Right lobe of liver (tissue), 6 donors: ENCODE data around the gene SYNE2. TPM values are rescaled to one million over a fixed set of nuclear protein-coding genes. Genes with fewer than 3 reads are reported as not detected.

Experiments
- ATAC-seq, 4 donors: fragments of 200-7000 bp; cut with Tn5 transposase; one replicate each; pipeline ENCODE4 v1.9.1; 2020; ENCODE audit warnings: mild to moderate bottlenecking in 4 of 4, moderate library complexity in 4 of 4
- DNase-seq, 3 donors: peaks; one replicate each; pipeline ENCODE4 v3.0.0-alpha.2; 2020
- H3K27ac ChIP-seq, 3 donors: fragments of 200-600 bp; one replicate each; pipeline ENCODE4 v1.8.0; 2022
- H3K27me3 ChIP-seq, 2 donors: fragments of 200-600 bp; one replicate each; pipeline ENCODE4 v1.8.0; 2022
- H3K36me3 ChIP-seq, 4 donors: fragments of 200-600 bp; sonication (generic) in 1 of 4; one replicate each; pipeline versions ENCODE4 v1.5.1 to v1.8.0; 2017 to 2022; ENCODE audit warnings: control low read depth in 1 of 4
- H3K4me1 ChIP-seq, 4 donors: fragments of 200-600 bp; sonication (generic) in 1 of 4; one replicate each; pipeline versions ENCODE4 v1.5.1 to v1.8.0; 2017 to 2022; ENCODE audit warnings: control low read depth in 1 of 4
- H3K4me3 ChIP-seq, 3 donors: fragments of 200-600 bp; one replicate each; pipeline ENCODE4 v1.8.0; 2022
- H3K9me3 ChIP-seq, 4 donors: fragments of 200-600 bp; sonication (generic) in 1 of 4; one replicate each; pipeline versions ENCODE4 v1.5.1 to v1.8.0; 2017 to 2022; ENCODE audit warnings: control low read depth in 1 of 4
- POLR2A ChIP-seq: fragments of 450-650 bp; IDR thresholded peaks from one replicate; pipeline ENCODE4 v1.6.1; 2017; ENCODE audit warnings: antibody characterized with exemption, mild to moderate bottlenecking
- WGBS: methylation state at CpG from one replicate; pipeline ENCODE4 v1.1.6; 2018; ENCODE audit warnings: low coverage, low lambda C conversion rate; ENCODE audit not compliant: insufficient coverage; ENCODE audit errors: missing lambda C conversion rate; 5-methylcytosine and 5-hydroxymethylcytosine counted together
- intact Hi-C, 2 donors: fragments of 100-400 bp; cut with DNase I; formaldehyde crosslinking; loops; one replicate each; pipeline versions ENCODE4 v1.11.2 to v1.14.1; 2022
- total RNA-seq, 6 experiments: library from RNA; depleted of rRNA in 2 of 6; stranded (reverse); fragments of >200 nt in 2 of 6; fragmentation: NEBNext Ultra II Directional in 3 of 6; extraction: Animal tissue kit (Norgen Biotek cat#: 25700) in 3 of 6; gene quantifications; one replicate each; pipeline versions ENCODE4 v1.1.0 to v1.2.4, GENCODE V29; 2016 to 2023
- TF ChIP-seq, protein P1 (sequence below), 4 donors: fragments of 200-600 bp in 3 of 4; fragments of 450-650 bp in 1 of 4; IDR thresholded peaks; one replicate each; pipeline versions ENCODE4 v1.5.1 to v1.8.0; 2016 to 2022; ENCODE audit warnings: antibody characterized with exemption in 4 of 4, mild to moderate bottlenecking in 2 of 4
- donor health status: DM: no; HTN: yes; CAD: no.
- donor health status: DM: no; HTN: no; CAD: no.
- donor health status: DM: no; HTN: no; CAD: no.
- donor health status: DM: no; HTN: yes; CAD: no.
- donor health status: DM: no; HTN: yes; CAD: no.

Gene SYNE2
- total RNA-seq, 6 experiments from 2014 or later: 34.6 to 118 (median 47.8) TPM

DNA sequence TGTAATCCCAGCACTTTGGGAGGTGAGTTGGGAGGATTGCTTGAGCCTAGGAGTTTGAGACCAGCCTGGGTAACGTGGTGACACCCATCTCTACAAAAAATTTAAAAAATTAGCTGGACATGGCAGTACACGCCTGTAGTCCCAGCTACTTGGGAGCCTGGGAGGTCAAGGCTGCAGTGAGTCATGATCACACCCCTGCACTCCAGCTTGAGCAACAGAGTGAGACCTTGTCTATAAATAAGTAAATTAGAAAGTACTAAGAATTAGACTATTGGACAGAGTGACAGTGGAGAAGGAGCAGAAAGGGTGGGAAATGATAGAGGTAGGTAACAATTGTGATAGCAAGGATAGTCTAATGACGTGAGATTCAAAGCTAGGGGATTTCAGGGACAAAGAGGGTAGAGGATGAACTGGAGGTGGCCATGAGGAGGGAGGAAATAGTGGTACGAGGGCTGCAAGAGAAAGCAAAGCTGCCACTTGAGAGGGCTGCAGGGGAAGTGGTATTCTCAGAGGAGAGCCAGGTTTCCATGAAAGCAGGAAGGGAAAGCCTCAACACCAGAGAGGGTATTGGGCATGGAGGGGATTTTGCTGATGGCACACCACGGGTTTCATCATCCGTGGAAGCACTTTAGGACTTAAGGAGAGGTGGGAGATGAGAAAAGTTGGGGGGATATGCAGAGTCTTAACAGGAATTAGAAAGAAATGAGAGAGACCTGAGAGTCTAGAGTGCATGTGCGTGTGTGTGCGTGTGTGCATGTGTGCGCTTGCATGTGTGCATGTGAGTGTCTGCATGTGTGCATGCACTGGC lies 85.6 kb downstream of the SYNE2 start:
- ATAC-seq (no peak), DNase-seq (no peak)
- Histone ChIP-seq H3K9me3 (no peaks in the 10 kb centered on the region), H3K4me3 (no peak overlapping the region), H3K36me3 (no peaks in the 10 kb centered on the region), H3K4me1 (no peaks in the 10 kb centered on the region), H3K27ac (no peak overlapping the region), H3K27me3 (no peaks in the 10 kb centered on the region)
- 82% methylated on average over 9 of the region's 9 CpGs for WGBS
- TF ChIP-seq, protein P1, sequence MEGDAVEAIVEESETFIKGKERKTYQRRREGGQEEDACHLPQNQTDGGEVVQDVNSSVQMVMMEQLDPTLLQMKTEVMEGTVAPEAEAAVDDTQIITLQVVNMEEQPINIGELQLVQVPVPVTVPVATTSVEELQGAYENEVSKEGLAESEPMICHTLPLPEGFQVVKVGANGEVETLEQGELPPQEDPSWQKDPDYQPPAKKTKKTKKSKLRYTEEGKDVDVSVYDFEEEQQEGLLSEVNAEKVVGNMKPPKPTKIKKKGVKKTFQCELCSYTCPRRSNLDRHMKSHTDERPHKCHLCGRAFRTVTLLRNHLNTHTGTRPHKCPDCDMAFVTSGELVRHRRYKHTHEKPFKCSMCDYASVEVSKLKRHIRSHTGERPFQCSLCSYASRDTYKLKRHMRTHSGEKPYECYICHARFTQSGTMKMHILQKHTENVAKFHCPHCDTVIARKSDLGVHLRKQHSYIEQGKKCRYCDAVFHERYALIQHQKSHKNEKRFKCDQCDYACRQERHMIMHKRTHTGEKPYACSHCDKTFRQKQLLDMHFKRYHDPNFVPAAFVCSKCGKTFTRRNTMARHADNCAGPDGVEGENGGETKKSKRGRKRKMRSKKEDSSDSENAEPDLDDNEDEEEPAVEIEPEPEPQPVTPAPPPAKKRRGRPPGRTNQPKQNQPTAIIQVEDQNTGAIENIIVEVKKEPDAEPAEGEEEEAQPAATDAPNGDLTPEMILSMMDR (IDR thresholded peaks at IDR 0.05): no peak
- intact Hi-C loops: no loop called here

DNA sequence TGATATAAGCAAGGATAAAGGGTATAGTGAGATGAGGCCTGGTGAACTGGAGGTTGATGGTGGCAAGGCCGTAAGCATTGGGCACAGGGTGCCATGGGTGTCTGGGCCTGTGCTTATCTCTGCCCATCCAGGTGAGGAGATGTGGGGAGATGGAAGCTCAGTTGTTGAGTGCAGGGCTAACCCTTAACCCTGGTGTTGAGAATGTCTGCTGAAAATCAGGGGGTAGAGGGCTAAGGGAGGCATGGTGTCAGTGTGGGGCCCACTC lies 86.1 kb downstream of the SYNE2 start:
- Histone ChIP-seq H3K27me3 (no peaks in the 10 kb centered on the region), H3K9me3 (no peaks in the 10 kb centered on the region), H3K36me3 (no peaks in the 10 kb centered on the region), H3K27ac (no peak overlapping the region), H3K4me3 (no peak overlapping the region), H3K4me1 (no peaks in the 10 kb centered on the region)
- WGBS: 100% methylated on average over 1 of the region's 1 CpG
- ATAC-seq (no peak), DNase-seq (no peak)
- TF ChIP-seq POLR2A: no peak
- TF ChIP-seq, protein P1 (IDR thresholded peaks at IDR 0.05): no peak
- intact Hi-C loops: no loop called here

DNA sequence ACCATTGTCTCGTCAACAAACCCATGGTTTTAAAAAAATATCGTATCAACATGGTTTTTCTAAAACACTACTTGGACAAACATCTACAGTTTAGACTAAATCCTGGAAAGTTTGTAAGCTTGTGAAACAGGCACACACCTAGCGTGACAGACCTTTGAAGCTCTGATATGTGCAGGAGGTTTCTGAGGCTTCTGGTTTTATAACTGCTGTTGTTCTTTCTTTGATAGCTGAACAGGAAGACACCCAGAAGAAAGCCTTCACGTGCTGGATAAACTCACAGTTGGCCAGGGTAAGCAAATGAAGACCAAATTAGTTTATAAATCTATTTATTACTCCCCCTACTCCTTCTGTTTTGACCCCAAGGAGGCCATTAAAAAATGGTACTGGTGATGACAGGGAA lies 87.6 kb downstream of the SYNE2 start:
- WGBS: 48% methylated on average over 4 of the region's 4 CpGs
- intact Hi-C loops: no loop called here
- Histone ChIP-seq H3K4me3 (no peak overlapping the region), H3K36me3 (no peaks in the 10 kb centered on the region), H3K27ac (no peak overlapping the region), H3K9me3 (no peaks in the 10 kb centered on the region), H3K27me3 (no peaks in the 10 kb centered on the region), H3K4me1 (no peaks in the 10 kb centered on the region)
- TF ChIP-seq POLR2A: no peak
- TF ChIP-seq, protein P1 (IDR thresholded peaks at IDR 0.05): no peak
- DNase-seq (no peak), ATAC-seq (no peak)

DNA sequence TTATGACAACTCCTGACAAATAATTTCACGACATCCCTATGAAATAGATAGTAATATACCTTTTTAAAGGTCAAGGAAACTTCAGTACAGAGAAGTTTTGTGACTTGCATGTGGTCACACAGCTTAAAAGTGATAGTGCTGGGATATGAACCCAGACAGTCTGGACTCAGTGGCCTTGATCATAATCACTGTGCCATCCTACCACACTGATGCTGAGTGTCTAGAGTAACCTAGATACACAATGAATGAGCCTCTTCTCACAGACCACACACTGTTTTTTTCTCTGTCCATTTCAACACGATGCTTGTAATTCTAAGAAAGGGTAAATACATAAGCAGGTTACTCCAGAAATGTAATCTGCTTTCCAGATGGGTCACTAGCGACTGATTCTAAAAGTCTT lies 88.2 kb downstream of the SYNE2 start:
- Histone ChIP-seq H3K36me3 (no peaks in the 10 kb centered on the region), H3K4me1 (no peaks in the 10 kb centered on the region), H3K4me3 (no peak overlapping the region), H3K27ac (no peak overlapping the region), H3K9me3 (no peaks in the 10 kb centered on the region), H3K27me3 (no peaks in the 10 kb centered on the region)
- 84% methylated on average over 3 of the region's 3 CpGs for WGBS
- DNase-seq: no peak
- intact Hi-C loops: no loop called here
- no peak for ATAC-seq
- TF ChIP-seq, protein P1 (IDR thresholded peaks at IDR 0.05): no peak
- TF ChIP-seq POLR2A: no peak

DNA sequence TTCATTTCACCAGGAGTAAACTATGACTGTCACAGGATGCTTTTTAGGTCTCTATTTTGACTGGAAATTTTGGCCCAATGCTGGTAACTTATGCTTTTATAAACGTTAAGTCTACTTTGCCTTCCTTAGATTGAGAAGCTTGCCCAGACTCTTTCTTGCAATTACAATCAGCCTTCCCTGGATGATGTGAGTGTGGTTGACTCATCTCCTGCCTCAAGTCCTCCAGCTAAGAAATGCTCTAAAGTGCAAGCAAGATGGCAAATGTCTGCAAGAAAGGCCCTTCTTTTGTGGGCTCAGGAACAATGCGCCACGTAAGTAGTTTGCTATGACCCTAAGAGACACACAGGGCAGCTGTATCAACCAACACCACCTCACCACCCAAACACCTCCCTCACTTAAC lies 96.9 kb downstream of the SYNE2 start:
- no peaks in the 10 kb centered on the region for H3K4me1 ChIP-seq
- H3K4me3 ChIP-seq: no peak overlapping the region
- peaks cover 0 to 7% (median 3%) of the 10 kb centered on the region in 4 donors for H3K36me3 ChIP-seq
- no peaks in the 10 kb centered on the region for H3K27me3 ChIP-seq
- ATAC-seq (no peak), DNase-seq (no peak)
- no peak overlapping the region for H3K27ac ChIP-seq
- WGBS: 100% methylated on average over 2 of the region's 3 CpGs
- intact Hi-C loops: no loop called here
- no peaks in the 10 kb centered on the region for H3K9me3 ChIP-seq
- TF ChIP-seq, protein P1 (IDR thresholded peaks at IDR 0.05): no peak
- TF ChIP-seq POLR2A: no peak
